OCI-LY7 (cell line): ENCODE data around the gene SMIM14.
"Not testable (repeated sequence)": the region's sequence is repeated elsewhere in the genome, so short reads cannot be mapped to it uniquely, and the experiment has no call there.

Experiments
- EZH2phosphoT487 ChIP-seq: fragments of 200-600 bp; sonication (generic); IDR thresholded peaks from 2 replicates; pipeline ENCODE4 v1.6.1; 2018; ENCODE audit warnings: low read depth, borderline replicate concordance, mild to moderate bottlenecking, mixed run types, antibody characterized with exemption, low read length, moderate library complexity, mixed read lengths
- TF ChIP-seq, protein P1 (sequence below): fragments of 200-600 bp; sonication (generic); conservative IDR thresholded peaks from 2 replicates; pipeline ENCODE4 v1.5.1; 2014; ENCODE audit warnings: mild to moderate bottlenecking, antibody characterized with exemption, low read length, moderate library complexity, mixed read lengths

DNA sequence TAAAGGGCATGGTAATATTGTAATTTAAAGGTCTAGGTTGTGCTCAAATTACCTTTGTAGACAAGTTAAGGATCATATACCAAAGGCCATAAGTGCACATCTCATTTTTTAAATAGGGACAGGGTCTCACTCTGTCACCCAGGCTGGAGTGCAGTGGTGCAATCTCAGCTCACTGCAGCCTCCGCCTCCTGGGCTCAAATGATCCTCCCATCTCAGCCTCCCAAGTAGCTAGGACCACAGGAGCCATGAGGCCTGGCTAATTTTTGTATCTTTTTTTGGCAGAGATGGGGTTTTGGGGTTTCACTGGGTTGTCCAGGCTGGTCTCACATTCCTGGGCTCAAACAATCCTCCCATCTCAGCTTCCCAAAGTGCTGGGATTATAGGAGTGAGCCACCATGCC is 124.4 kb downstream of the SMIM14 start:
- TF ChIP-seq, protein P1, sequence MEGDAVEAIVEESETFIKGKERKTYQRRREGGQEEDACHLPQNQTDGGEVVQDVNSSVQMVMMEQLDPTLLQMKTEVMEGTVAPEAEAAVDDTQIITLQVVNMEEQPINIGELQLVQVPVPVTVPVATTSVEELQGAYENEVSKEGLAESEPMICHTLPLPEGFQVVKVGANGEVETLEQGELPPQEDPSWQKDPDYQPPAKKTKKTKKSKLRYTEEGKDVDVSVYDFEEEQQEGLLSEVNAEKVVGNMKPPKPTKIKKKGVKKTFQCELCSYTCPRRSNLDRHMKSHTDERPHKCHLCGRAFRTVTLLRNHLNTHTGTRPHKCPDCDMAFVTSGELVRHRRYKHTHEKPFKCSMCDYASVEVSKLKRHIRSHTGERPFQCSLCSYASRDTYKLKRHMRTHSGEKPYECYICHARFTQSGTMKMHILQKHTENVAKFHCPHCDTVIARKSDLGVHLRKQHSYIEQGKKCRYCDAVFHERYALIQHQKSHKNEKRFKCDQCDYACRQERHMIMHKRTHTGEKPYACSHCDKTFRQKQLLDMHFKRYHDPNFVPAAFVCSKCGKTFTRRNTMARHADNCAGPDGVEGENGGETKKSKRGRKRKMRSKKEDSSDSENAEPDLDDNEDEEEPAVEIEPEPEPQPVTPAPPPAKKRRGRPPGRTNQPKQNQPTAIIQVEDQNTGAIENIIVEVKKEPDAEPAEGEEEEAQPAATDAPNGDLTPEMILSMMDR, result not testable (repeated sequence)
- not testable (repeated sequence) for TF ChIP-seq EZH2phosphoT487
